Measurements from ENCODE around the gene FASLG.
"Not testable (repeated sequence)": the region's sequence is repeated elsewhere in the genome, so short reads cannot be mapped to it uniquely, and the experiment has no call there.

Gene FASLG

GRCh38 chr1:172658871-172659453 lies at the start of gene FASLG:
Gene FASLG (plus strand): TSS chr1:172659103. CDS start chr1:172659202, 99 bp downstream.
- no peak for DNase-seq

GRCh38 chr1:172609528-172609927 lies 49.4 kb upstream of the FASLG start:
- DNase-seq: no peak

- DNase-seq: no peak
These were observed 46.4 kb upstream of the FASLG start for GRCh38 chr1:172612478-172612877.

- no peak for DNase-seq
These were observed 45.6 kb upstream of the FASLG start for GRCh38 chr1:172613294-172613693.

- no peak for DNase-seq
These were observed 42.7 kb upstream of the FASLG start for GRCh38 chr1:172616195-172616594.

GRCh38 chr1:172616636-172617035 lies 42.3 kb upstream of the FASLG start:
- DNase-seq: no peak

GRCh38 chr1:172620603-172621002 lies 38.3 kb upstream of the FASLG start:
- not testable (repeated sequence) for DNase-seq

- no peak for DNase-seq
These were observed 36.4 kb upstream of the FASLG start for GRCh38 chr1:172622541-172622940.

- no peak for DNase-seq
These were observed 35.2 kb upstream of the FASLG start for GRCh38 chr1:172623748-172624147.

GRCh38 chr1:172626845-172627244 lies 32.1 kb upstream of the FASLG start:
- no peak for DNase-seq

- no peak for DNase-seq
These were observed 31.2 kb upstream of the FASLG start for GRCh38 chr1:172627702-172628101.

- no peak for DNase-seq
These were observed 30.5 kb upstream of the FASLG start for GRCh38 chr1:172628401-172628800.

- no peak for DNase-seq
These were observed 29.7 kb upstream of the FASLG start for GRCh38 chr1:172629170-172629569.

GRCh38 chr1:172629638-172630037 lies 29.3 kb upstream of the FASLG start:
- no peak for DNase-seq

- DNase-seq: peak; percentile 28
These were observed 28.7 kb upstream of the FASLG start for GRCh38 chr1:172630056-172630818.

- DNase-seq: no peak
These were observed 28.0 kb upstream of the FASLG start for GRCh38 chr1:172630868-172631267.

GRCh38 chr1:172637522-172637921 lies 21.4 kb upstream of the FASLG start:
- peak; percentile 89 for DNase-seq

GRCh38 chr1:172638249-172638648 lies 20.7 kb upstream of the FASLG start:
- no peak for DNase-seq

- peak; percentile 95 for DNase-seq
These were observed 19.7 kb upstream of the FASLG start for GRCh38 chr1:172638885-172639831.

- DNase-seq: no peak
These were observed 18.8 kb upstream of the FASLG start for GRCh38 chr1:172640111-172640510.

GRCh38 chr1:172641492-172641891 lies 17.4 kb upstream of the FASLG start:
- DNase-seq: no peak

- DNase-seq: peak; percentile 44
These were observed 15.9 kb upstream of the FASLG start for GRCh38 chr1:172642970-172643369.

- no peak for DNase-seq
These were observed 12.2 kb upstream of the FASLG start for GRCh38 chr1:172646653-172647052.

Data from EL (cell line).